ENCODE data around the gene UXT.
"Not testable (repeated sequence)": the region's sequence is repeated elsewhere in the genome, so short reads cannot be mapped to it uniquely, and the experiment has no call there.

Gene UXT

GRCh38 chrX:47614618-47615017 lies 44.4 kb downstream of the UXT start:
- no peak for DNase-seq (ENCODE audit: low read depth)

DNA sequence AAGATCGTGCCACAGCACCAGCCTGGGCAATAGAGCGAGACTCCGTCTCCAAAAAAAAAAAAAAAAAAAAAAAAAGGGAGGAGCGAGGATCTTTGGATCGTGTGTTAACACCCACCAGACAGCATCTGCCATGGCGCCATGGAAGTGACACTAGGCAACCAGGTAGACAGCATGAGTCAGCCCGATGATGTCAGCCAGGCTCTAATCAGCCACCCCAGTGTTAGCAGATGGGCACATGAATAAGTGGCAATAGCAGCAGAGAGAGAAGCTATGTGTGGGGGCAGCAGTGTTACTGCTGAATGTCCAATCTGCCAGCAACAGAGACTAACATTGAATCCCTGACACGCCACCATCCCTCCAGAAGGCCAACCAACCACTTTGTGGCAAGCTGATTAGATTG lies 45.9 kb downstream of the UXT start:
- DNase-seq (ENCODE audit: low read depth) = no peak

DNA sequence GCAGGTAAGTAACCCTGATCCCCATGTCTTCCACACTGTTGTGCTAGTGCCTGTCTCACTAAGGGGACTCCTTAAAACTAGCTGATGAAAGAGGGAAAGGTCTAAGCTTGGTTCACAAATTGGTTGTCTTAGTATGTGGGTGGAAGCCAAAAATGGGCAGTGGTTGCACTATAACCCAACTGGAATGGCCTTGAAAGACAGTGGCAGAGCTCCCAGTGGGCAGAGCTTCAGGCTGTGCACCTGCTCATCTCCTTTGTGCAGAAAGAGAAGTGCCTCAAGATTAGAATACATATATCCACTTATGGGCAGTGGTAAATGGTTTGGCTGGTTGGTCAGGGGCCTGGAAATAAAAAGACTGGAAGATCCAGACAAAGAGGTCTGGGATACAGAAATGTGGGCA lies 46.6 kb downstream of the UXT start:
- no peak for DNase-seq (ENCODE audit: low read depth)

DNA sequence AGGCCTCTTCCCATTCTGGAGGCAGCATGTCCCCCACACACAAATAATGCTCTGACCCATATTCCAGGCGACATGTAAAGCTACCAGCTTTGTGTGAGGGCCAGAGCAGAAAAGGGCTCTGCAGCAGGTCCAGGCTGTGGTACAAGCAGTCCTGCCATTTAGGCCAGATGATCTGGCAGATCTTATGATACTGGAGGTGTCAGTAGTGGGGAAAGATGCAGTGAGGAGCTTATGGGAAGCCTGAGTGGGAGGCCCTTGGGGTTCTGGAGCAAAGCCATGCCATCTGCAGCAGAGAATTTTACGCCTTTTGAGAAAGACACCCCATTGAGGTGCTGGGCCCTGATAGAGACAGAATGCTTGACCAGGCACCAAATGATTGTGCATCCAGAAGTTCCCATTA lies 47.1 kb downstream of the UXT start:
- DNase-seq (ENCODE audit: low read depth) = no peak

DNA sequence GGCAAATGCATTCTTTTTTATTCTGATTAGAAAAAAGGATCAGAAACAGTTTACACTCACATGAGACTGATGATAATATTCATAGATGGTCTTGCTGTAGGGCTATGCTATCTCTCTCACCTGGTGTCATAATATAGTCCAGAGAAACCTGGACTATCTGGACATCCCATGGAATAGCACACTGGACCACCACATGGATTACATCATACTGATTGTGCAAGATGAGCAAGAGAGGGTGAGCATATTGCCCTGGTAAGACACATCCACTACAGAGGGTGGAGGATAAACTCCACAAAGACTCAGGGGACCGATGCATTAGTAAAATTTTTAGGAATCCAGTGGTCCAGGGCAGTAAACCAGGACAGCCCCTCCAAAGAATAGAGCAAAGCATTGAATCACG lies 47.5 kb downstream of the UXT start:
- no peak for DNase-seq (ENCODE audit: low read depth)

GRCh38 chrX:47610511-47610910 lies 48.5 kb downstream of the UXT start:
- no peak for DNase-seq (ENCODE audit: low read depth)

GRCh38 chrX:47608130-47608810 lies 50.7 kb downstream of the UXT start:
- no peak for DNase-seq (ENCODE audit: low read depth)

DNA sequence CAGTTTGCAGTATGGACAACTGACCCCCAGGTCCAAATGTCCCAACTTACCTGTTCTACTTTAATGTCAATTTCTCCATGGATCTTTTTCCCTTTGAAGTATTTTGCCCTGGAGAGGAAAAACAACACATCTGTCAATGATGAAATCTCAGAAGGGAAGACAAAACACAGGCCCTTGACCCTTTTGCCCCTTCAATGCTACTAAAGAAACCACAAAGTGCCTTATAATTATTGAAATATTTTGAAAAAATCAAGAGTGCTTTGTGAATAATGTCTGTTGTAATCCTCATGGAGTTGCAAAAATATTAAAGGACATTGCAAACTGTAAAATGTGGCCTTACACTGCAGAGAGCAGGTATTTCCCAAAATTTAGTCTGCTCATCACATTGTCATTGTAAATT lies 51.9 kb downstream of the UXT start:
- DNase-seq (ENCODE audit: low read depth) = no peak

GRCh38 chrX:47605024-47605423 lies 54.0 kb downstream of the UXT start:
- DNase-seq (ENCODE audit: low read depth) = no peak

DNA sequence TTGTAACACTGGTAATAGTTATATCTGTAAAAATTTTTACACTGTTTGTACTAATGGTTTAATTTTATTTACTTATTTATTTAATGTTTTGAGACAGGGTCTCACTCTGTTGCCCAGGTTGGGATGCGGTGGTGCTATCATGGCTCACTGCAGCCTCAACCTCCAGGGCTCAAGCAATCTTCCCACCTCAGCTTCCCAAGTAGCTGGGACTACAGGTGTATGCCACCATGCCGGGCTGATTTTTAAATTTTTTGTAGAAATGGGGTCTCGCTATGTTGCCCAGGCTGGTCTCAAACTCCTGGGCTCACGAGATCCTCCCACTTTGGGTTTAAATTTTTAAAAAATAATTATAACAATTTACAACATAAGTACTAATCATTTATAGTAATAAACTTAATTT lies 55.9 kb downstream of the UXT start:
- not testable (repeated sequence) for DNase-seq (ENCODE audit: low read depth)
